Measurements from ENCODE around the gene PRPF40B. TPM values are rescaled to one million over a fixed set of nuclear protein-coding genes. Genes with fewer than 3 reads are reported as not detected.

Gene PRPF40B
- total RNA-seq, 1 experiment from 2014 or later: 33.3 TPM

GRCh38 chr12:49658276-49658675 lies 34.9 kb downstream of the PRPF40B start:
- H3K4me1 ChIP-seq: no peaks in the 10 kb centered on the region
- TF ChIP-seq CTCF (IDR thresholded peaks at IDR 0.05; ENCODE audit: insufficient read depth in 1 of 2, low read depth in 1 of 2, low read length in 1 of 2, severe bottlenecking in 1 of 2, unreplicated experiment in 1 of 2): no peak
- DNase-seq: no peak
- H3K4me3 ChIP-seq (ENCODE audit: low read depth, low read length): no peak overlapping the region
- H3K27ac Mint-ChIP-seq (ENCODE audit: unreplicated experiment): no peak overlapping the region
- no peaks in the 10 kb centered on the region for H3K4me1 Mint-ChIP-seq (ENCODE audit: low read depth, unreplicated experiment)
- ChIA-PET POLR2A (no interaction called here), CTCF (no interaction called here)
- intact Hi-C loops (cut with micrococcal nuclease; ENCODE audit: unreplicated experiment): no loop called here
- H3K36me3 ChIP-seq (ENCODE audit: control insufficient read depth, insufficient read depth, low read length): no peaks in the 10 kb centered on the region; the same call in 1 of the 2 replicates
- no peaks in the 10 kb centered on the region for H3K9me3 ChIP-seq
- BruUV-seq (replicated peaks): no TSS peak
- no peaks in the 10 kb centered on the region for H3K27me3 Mint-ChIP-seq (ENCODE audit: insufficient read depth, unreplicated experiment)
- no peaks in the 10 kb centered on the region for H3K9me3 Mint-ChIP-seq (ENCODE audit: unreplicated experiment)
- no peak overlapping the region for H3K4me3 Mint-ChIP-seq (ENCODE audit: unreplicated experiment)
- peaks cover 3% of the 10 kb centered on the region for H3K36me3 Mint-ChIP-seq (ENCODE audit: insufficient read depth, unreplicated experiment)
- no peaks in the 10 kb centered on the region for H3K27me3 ChIP-seq (replicated peaks; ENCODE audit: control insufficient read depth, insufficient read depth, low read length)

GRCh38 chr12:49659753-49660152 lies 36.4 kb downstream of the PRPF40B start:
- Mint-ChIP-seq H3K27ac (ENCODE audit: unreplicated experiment) (no peak overlapping the region), H3K9me3 (ENCODE audit: unreplicated experiment) (no peaks in the 10 kb centered on the region), H3K4me1 (ENCODE audit: low read depth, unreplicated experiment) (peaks cover 2% of the 10 kb centered on the region), H3K36me3 (ENCODE audit: insufficient read depth, unreplicated experiment) (peaks cover 5% of the 10 kb centered on the region), H3K4me3 (ENCODE audit: unreplicated experiment) (no peak overlapping the region), H3K27me3 (ENCODE audit: insufficient read depth, unreplicated experiment) (no peaks in the 10 kb centered on the region)
- Histone ChIP-seq H3K4me3 (ENCODE audit: low read depth, low read length) (no peak overlapping the region), H3K36me3 (ENCODE audit: control insufficient read depth, insufficient read depth, low read length) (no peaks in the 10 kb centered on the region; the same call in 1 of the 2 replicates), H3K9me3 (no peaks in the 10 kb centered on the region), H3K4me1 (no peaks in the 10 kb centered on the region), H3K27me3 (replicated peaks; ENCODE audit: control insufficient read depth, insufficient read depth, low read length) (no peaks in the 10 kb centered on the region; the same call in 1 of the 2 replicates)
- no TSS peak for BruUV-seq (replicated peaks)
- ChIA-PET POLR2A (no interaction called here), CTCF (no interaction called here)
- TF ChIP-seq CTCF (IDR thresholded peaks at IDR 0.05; ENCODE audit: insufficient read depth in 1 of 2, low read depth in 1 of 2, low read length in 1 of 2, severe bottlenecking in 1 of 2, unreplicated experiment in 1 of 2): no peak
- intact Hi-C loops (cut with micrococcal nuclease; ENCODE audit: unreplicated experiment): no loop called here
- no peak for DNase-seq

DNA sequence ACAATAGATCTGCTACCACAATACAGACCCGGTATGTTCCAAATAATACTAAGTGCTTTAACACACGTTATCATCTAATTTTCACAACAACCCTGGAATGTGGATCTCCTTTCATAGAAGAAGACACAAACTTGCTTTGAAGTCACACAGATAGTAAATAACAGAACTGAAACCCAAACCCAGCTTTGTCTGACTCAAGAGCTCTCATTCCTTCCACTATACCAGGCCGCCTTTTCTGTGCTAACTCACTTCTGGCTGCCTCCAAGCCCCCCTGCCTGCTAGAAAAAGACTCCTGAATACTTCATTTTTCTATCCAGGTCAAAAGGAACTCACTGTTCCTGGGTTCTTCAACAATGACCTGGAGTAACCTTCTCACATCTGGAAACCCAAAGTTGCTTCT lies 37.8 kb downstream of the PRPF40B start:
- H3K36me3 ChIP-seq (ENCODE audit: control insufficient read depth, insufficient read depth, low read length): no peaks in the 10 kb centered on the region; the same call in none of the 2 replicates
- ChIA-PET CTCF (no interaction called here), POLR2A (no interaction called here)

More for the DNA sequence above, 37.8 kb downstream of the PRPF40B start:
- intact Hi-C loops (cut with micrococcal nuclease; ENCODE audit: unreplicated experiment): no loop called here
- Histone ChIP-seq H3K4me3 (ENCODE audit: low read depth, low read length) (no peak overlapping the region), H3K27me3 (replicated peaks; ENCODE audit: control insufficient read depth, insufficient read depth, low read length) (no peaks in the 10 kb centered on the region; the same call in 1 of the 2 replicates), H3K9me3 (no peaks in the 10 kb centered on the region), H3K4me1 (no peaks in the 10 kb centered on the region)
- no peak for DNase-seq
- no TSS peak for BruUV-seq (replicated peaks)
- H3K4me3 Mint-ChIP-seq (ENCODE audit: unreplicated experiment): no peak overlapping the region
- no peaks in the 10 kb centered on the region for H3K27me3 Mint-ChIP-seq (ENCODE audit: insufficient read depth, unreplicated experiment)
- H3K9me3 Mint-ChIP-seq (ENCODE audit: unreplicated experiment): no peaks in the 10 kb centered on the region
- TF ChIP-seq CTCF (IDR thresholded peaks at IDR 0.05; ENCODE audit: insufficient read depth in 1 of 2, low read depth in 1 of 2, low read length in 1 of 2, severe bottlenecking in 1 of 2, unreplicated experiment in 1 of 2): no peak
- H3K36me3 Mint-ChIP-seq (ENCODE audit: insufficient read depth, unreplicated experiment): peaks cover 5% of the 10 kb centered on the region
- no peak overlapping the region for H3K27ac Mint-ChIP-seq (ENCODE audit: unreplicated experiment)
- peaks cover 7% of the 10 kb centered on the region for H3K4me1 Mint-ChIP-seq (ENCODE audit: low read depth, unreplicated experiment)
